GM21786 (cell line): ENCODE measurements around the gene IFT122.
"Not testable (repeated sequence)": the region's sequence is repeated elsewhere in the genome, so short reads cannot be mapped to it uniquely, and the experiment has no call there.

Source experiments
- ATAC-seq: cut with Tn5 transposase; IDR thresholded peaks from one replicate; pipeline ENCODE4 v1.9.1; 2021; ENCODE audit not compliant: unreplicated experiment

The IFT122 gene

GRCh38 chr3:129492691-129493090, 52.7 kb downstream of the IFT122 start:
- no peak for ATAC-seq

GRCh38 chr3:129493206-129493605, 53.2 kb downstream of the IFT122 start:
- ATAC-seq: no peak

- not testable (repeated sequence) for ATAC-seq
Measured at GRCh38 chr3:129494499-129494898, 54.5 kb downstream of the IFT122 start.

GRCh38 chr3:129495006-129495639, 55.1 kb downstream of the IFT122 start:
- ATAC-seq: not testable (repeated sequence)

GRCh38 chr3:129497876-129498275, 57.9 kb downstream of the IFT122 start:
- ATAC-seq: not testable (repeated sequence)

GRCh38 chr3:129498603-129499488, 58.8 kb downstream of the IFT122 start:
- not testable (repeated sequence) for ATAC-seq

GRCh38 chr3:129499604-129500333, 59.7 kb downstream of the IFT122 start:
- ATAC-seq: not testable (repeated sequence)

GRCh38 chr3:129500334-129500658, 60.3 kb downstream of the IFT122 start:
- ATAC-seq: no peak

GRCh38 chr3:129501630-129502029, 61.6 kb downstream of the IFT122 start:
- ATAC-seq: no peak

GRCh38 chr3:129502641-129503408, 62.8 kb downstream of the IFT122 start:
- ATAC-seq: no peak

- no peak for ATAC-seq
Measured at GRCh38 chr3:129503471-129504291, 63.7 kb downstream of the IFT122 start.

GRCh38 chr3:129504471-129505100, 64.6 kb downstream of the IFT122 start:
- ATAC-seq: no peak

- no peak for ATAC-seq
Measured at GRCh38 chr3:129505341-129505740, 65.3 kb downstream of the IFT122 start.

GRCh38 chr3:129506231-129506742, 66.3 kb downstream of the IFT122 start:
- no peak for ATAC-seq

- ATAC-seq: no peak
Measured at GRCh38 chr3:129507181-129507831, 67.3 kb downstream of the IFT122 start.

- ATAC-seq: no peak
Measured at GRCh38 chr3:129512595-129512994, 72.6 kb downstream of the IFT122 start.

- no peak for ATAC-seq
Measured at GRCh38 chr3:129513705-129514104, 73.7 kb downstream of the IFT122 start.

- ATAC-seq: no peak
Measured at GRCh38 chr3:129514110-129514509, 74.1 kb downstream of the IFT122 start.

GRCh38 chr3:129514563-129514962, 74.5 kb downstream of the IFT122 start:
- ATAC-seq: no peak
